ENCODE measurements around the gene INSYN2B.

The INSYN2B gene

GRCh38 chr5:169980418-169981053, at the start of gene INSYN2B:
TSS of gene INSYN2B (minus strand) at chr5:169980495. CDS start at chr5:169883898, 96,597 bp downstream.
- DNase-seq, result no peak

- no peak for DNase-seq
Measured at GRCh38 chr5:170028124-170028523, 47.8 kb upstream of the INSYN2B start.

GRCh38 chr5:170025853-170026252, 45.6 kb upstream of the INSYN2B start:
- DNase-seq, result no peak

- DNase-seq, result no peak
Measured at GRCh38 chr5:170021506-170021905, 41.2 kb upstream of the INSYN2B start.

- DNase-seq, result no peak
Measured at GRCh38 chr5:170020423-170020822, 40.1 kb upstream of the INSYN2B start.

GRCh38 chr5:170012622-170013021, 32.3 kb upstream of the INSYN2B start:
- no peak for DNase-seq

- no peak for DNase-seq
Measured at GRCh38 chr5:170011751-170012150, 31.5 kb upstream of the INSYN2B start.

- no peak for DNase-seq
Measured at GRCh38 chr5:170010595-170010994, 30.3 kb upstream of the INSYN2B start.

GRCh38 chr5:170008376-170008775, 28.1 kb upstream of the INSYN2B start:
- no peak for DNase-seq

- DNase-seq, result no peak
Measured at GRCh38 chr5:170006021-170006420, 25.7 kb upstream of the INSYN2B start.

- no peak for DNase-seq
Measured at GRCh38 chr5:170000155-170000554, 19.9 kb upstream of the INSYN2B start.

GRCh38 chr5:169999621-170000020, 19.3 kb upstream of the INSYN2B start:
- DNase-seq, result no peak

GRCh38 chr5:169997798-169998197, 17.5 kb upstream of the INSYN2B start:
- no peak for DNase-seq

- no peak for DNase-seq
Measured at GRCh38 chr5:169993485-169993790, 13.1 kb upstream of the INSYN2B start.

- DNase-seq, result no peak
Measured at GRCh38 chr5:169992789-169993484, 12.6 kb upstream of the INSYN2B start.

GRCh38 chr5:169991115-169991869, 11.0 kb upstream of the INSYN2B start:
- no peak for DNase-seq

- no peak for DNase-seq
Measured at GRCh38 chr5:169989365-169989764, 9.1 kb upstream of the INSYN2B start.

- DNase-seq, result no peak
Measured at GRCh38 chr5:169988947-169989346, 8.7 kb upstream of the INSYN2B start.

GRCh38 chr5:169988206-169988605, 7.9 kb upstream of the INSYN2B start:
- DNase-seq, result no peak

- no peak for DNase-seq
Measured at GRCh38 chr5:169979871-169980270, 424 bp downstream of the INSYN2B start.

- DNase-seq, result no peak
Measured at GRCh38 chr5:169978714-169979113, 1.6 kb downstream of the INSYN2B start.

GRCh38 chr5:169974121-169974770, 6.0 kb downstream of the INSYN2B start:
- DNase-seq, result no peak

- no peak for DNase-seq
Measured at GRCh38 chr5:169973056-169973455, 7.2 kb downstream of the INSYN2B start.

GRCh38 chr5:169971780-169972179, 8.5 kb downstream of the INSYN2B start:
- DNase-seq, result no peak

Data from cortex of kidney (tissue), 1 donor.